GM18499 (cell line): ENCODE data around the gene ENTR1.

Experiments used
- ATAC-seq: cut with Tn5 transposase; IDR thresholded peaks from one replicate; pipeline ENCODE4 v1.9.1; 2021; ENCODE audit warnings: moderate number of reproducible peaks; ENCODE audit not compliant: insufficient read depth, unreplicated experiment

ENTR1 gene

DNA sequence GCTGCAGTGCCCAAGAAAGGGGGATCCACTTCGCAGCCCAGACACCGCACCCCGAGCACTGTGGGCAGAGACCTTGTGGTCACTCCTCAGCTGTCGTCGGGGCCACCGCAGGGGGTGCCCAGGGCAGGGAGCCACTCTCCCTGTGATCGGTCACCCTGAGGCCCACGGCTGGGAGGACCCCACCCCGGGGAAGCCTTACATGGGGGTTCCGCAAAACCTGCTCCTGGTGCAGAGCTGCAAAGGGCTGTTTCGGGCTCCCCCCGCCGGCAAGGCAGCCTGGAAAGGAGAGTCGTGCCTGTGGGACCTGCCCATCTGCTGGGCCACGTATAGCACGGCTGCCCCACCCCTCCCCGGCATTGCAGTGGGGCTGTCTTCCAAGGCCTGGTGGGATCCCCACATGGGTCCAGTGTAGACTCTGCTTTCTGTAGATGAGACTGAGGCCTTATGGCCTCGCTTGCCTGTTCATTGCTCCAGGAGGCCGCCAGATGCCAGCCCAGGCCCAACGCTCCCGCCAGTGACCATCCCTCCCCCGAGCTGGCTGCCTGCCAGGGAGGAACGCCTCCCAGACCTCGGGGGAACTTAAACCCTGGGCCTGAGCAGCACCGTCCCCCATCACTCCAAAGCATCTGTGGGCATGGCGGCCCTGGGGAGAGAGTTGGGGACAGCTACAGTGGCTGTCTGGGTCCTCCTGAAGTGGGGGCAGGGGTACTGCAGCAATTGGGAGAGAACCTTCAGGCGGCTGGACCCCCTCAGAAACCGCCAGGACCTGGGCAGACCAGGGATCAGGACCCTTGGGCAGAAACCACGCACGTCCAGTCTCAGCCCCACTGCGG lies 45.3 kb downstream of the ENTR1 start:
- no peak for ATAC-seq

GRCh38 chr9:136363949-136364748 lies 46.3 kb downstream of the ENTR1 start:
- ATAC-seq: no peak

- peak; percentile 43 for ATAC-seq
Measured at GRCh38 chr9:136363106-136363948, 47.1 kb downstream of the ENTR1 start, which contains the start of gene DNLZ. Gene DNLZ, minus strand, starts transcription at chr9:136363744. Its CDS starts 30 bp downstream, at chr9:136363714.

DNA sequence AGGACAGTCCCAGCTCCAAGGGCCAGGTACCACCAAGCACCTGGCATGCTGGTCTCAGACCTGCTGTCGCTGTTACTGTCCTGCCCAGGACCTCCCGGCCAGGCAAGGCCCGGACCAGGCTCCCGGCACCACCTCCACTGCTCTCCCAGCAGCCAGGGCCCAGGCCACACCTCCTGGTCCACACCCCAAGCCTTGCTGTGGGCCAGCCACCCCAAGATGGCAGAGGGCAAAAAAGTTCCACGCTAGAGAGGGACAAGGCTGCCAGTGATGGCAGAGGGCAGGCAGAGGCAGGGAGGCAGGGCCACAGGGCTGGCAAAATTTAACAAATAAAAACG lies 48.0 kb downstream of the ENTR1 start:
- no peak for ATAC-seq

- ATAC-seq: no peak
Measured at GRCh38 chr9:136361754-136362449, 48.5 kb downstream of the ENTR1 start.

DNA sequence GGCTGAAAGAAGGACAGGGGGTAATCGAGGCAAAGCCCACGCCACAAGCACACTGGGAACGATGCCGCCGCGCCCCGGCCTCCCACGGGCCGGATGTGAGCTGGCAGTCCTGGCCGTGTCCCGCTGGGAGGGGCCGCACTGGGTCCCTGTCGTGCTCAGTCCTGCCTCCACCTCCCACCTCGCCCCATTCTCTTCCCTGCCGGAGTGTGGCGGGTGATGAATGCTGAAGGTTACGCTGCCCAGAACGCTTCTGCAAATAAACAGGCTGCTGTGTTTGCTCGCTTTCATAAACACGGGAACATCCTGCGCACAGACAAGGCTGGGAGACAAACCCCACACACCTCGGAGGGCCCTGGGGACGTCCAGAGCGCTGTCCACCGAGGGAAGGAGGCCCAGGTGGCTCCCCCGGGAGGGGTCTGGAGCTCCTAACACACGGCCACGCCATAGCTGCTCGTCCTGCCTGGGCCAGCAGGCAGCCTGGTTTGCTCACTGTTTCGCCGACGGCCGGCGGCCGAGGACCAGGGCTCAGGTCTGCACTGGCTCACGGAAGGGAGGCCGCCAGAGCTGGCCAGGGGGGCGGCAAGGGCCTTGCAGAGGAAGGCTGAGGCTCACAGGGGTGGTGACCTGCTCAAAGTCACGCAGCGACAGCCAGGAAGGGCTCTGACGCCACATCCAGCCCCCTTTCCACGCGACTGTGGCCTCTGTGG lies 49.2 kb downstream of the ENTR1 start:
- no peak for ATAC-seq

- ATAC-seq: no peak
Measured at GRCh38 chr9:136359774-136360718, 50.4 kb downstream of the ENTR1 start.

DNA sequence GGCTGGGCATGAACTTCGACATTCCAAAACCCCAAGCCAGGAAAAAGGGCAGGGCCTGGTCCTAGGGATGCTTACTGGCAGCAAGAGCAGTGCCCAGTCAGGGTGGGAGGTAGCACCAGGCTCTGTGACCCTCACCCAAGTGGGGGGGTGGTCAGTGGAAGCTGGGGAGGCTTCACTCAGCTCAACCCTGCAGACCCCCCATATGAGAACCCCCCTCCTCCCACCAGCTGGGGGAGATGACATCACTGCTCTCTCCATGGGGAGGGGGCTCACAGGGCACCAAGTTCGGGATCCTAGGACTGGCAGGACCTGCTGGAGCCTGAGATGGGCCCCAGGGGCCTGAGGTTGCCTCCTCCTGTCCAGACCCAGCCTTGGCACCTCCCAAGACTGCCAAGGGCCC lies 51.5 kb downstream of the ENTR1 start:
- ATAC-seq: no peak

- no peak for ATAC-seq
Measured at GRCh38 chr9:136358016-136358415, 52.4 kb downstream of the ENTR1 start.

GRCh38 chr9:136357202-136357725 lies 53.1 kb downstream of the ENTR1 start:
- no peak for ATAC-seq

DNA sequence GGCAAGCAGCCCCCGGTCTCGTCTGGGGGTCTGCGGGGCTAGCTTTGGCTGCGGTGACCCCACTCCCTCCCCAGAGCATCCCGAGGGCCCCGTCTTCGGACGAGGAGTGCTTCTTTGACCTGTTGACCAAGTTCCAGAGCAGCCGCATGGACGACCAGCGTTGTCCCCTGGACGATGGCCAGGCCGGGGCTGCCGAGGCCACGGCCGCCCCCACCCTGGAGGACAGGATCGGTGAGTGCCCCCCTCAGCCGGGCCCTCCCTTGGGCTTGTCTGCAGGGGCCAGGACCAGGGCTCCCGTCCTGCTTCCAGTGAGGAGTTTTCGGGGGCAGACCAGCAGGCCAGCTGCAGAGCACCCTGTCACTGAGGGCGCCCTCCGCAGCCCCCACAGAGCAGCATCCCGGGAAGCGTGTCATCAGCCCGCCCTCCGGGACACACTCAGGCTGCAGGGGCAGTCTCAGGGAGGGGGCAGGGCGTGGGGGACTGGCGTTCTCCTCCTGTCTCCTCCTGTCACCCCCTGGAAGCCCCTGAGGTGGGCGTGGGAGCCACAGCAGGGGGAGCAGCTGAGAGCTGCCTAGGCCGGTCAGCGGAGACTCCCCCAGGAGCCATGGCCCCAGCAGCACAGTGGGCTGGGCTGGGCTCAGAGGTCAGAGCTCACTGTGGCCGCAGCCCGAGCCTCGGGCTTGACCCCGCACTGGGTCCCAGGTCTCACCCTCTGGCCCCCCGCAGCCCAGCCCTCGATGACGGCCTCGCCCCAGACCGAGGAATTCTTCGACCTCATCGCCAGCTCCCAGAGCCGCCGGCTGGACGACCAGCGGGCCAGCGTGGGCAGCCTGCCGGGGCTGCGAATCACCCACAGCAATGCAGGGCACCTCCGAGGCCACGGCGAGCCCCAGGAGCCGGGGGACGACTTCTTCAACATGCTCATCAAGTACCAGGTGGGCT lies 54.5 kb downstream of the ENTR1 start:
- ATAC-seq: no peak

- ATAC-seq: no peak
Measured at GRCh38 chr9:136354592-136355085, 55.8 kb downstream of the ENTR1 start.

DNA sequence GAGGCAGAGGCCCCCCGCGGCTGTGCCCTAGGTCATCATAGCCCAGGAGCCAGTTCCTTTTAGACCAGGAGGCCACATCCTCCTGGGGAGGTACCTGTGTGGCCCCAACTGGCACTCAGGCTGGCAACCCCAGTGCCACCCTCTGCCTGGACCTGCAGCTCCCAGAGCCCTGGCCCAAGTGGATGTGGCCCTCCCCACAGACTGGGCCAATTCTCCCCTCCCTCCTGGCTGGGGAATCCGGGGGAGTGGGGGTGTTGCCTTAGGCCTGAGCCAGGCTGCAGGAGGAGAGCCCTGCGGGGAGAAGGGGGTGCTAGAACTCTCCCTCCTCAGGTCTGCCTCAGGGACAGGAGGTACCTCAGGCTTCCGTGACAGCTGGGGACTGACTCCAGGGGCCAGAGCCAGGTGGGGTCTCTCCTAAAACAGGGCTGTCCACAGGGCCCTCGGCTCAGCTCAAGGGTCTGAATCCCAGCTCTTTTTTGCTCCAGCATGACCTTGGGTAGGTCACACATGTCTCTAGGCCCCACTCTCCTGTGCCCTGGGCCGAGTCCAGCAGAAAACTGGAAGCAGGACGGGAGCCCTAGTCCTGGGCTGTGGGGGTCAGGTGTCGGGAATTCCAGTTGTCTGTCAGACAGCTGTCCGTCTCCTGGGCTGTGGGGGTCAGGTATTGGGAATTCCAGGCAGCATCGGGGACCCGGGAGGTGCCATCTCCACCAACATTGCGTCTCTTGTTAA lies 56.5 kb downstream of the ENTR1 start:
- ATAC-seq: no peak

- no peak for ATAC-seq
Measured at GRCh38 chr9:136353088-136353487, 57.3 kb downstream of the ENTR1 start.

GRCh38 chr9:136352682-136353081 lies 57.7 kb downstream of the ENTR1 start:
- no peak for ATAC-seq
